Spleen (tissue), 13 donors: ENCODE data around the gene MAP2K5. TPM values are rescaled to one million over a fixed set of nuclear protein-coding genes. Genes with fewer than 3 reads are reported as not detected.
A peak's percentile ranks its signal among the peaks of the same experiment; 100 is the strongest.

Experiments used
- DNase-seq: peaks from one replicate; pipeline ENCODE4 v3.0.0-alpha.2; 2020
- H3K27ac ChIP-seq, 8 donors: fragments of 200-600 bp; sonication (generic) in 7 of 8; 1 replicate in 4 of 8; 2 replicates in 4 of 8; pipeline versions ENCODE4 v1.5.0 to v1.8.0; 2016 to 2021; ENCODE audit warnings: inconsistent platforms in 4 of 8, mild to moderate bottlenecking in 4 of 8, moderate library complexity in 1 of 8
- H3K27me3 ChIP-seq, 7 donors: fragments of 200-600 bp; sonication (generic) in 6 of 7; replicated peaks in 1 of 7; 1 replicate in 4 of 7; 2 replicates in 3 of 7; pipeline versions ENCODE4 v1.5.0 to v1.8.0; 2016 to 2021; ENCODE audit warnings: inconsistent platforms in 3 of 7, mild to moderate bottlenecking in 1 of 7
- H3K36me3 ChIP-seq, 6 donors: fragments of 200-600 bp; sonication (generic) in 5 of 6; 1 replicate in 4 of 6; 2 replicates in 2 of 6; pipeline versions ENCODE4 v1.5.0 to v1.8.0; 2016 to 2021; ENCODE audit warnings: inconsistent platforms in 2 of 6
- H3K4me1 ChIP-seq, 6 donors: fragments of 200-600 bp; sonication (generic) in 5 of 6; 1 replicate in 3 of 6; 2 replicates in 3 of 6; pipeline versions ENCODE4 v1.5.0 to v1.8.0; 2016 to 2021; ENCODE audit warnings: inconsistent platforms in 3 of 6
- H3K4me3 ChIP-seq, 8 donors: fragments of 200-600 bp; sonication (generic) in 7 of 8; 1 replicate in 4 of 8; 2 replicates in 4 of 8; pipeline versions ENCODE4 v1.5.0 to v1.8.0; 2016 to 2021; ENCODE audit warnings: inconsistent platforms in 4 of 8, mild to moderate bottlenecking in 4 of 8, moderate library complexity in 2 of 8
- H3K9me3 ChIP-seq, 8 donors: fragments of 200-600 bp; sonication (generic) in 7 of 8; 1 replicate in 4 of 8; 2 replicates in 4 of 8; pipeline versions ENCODE4 v1.5.0 to v1.8.0; 2016 to 2021; ENCODE audit warnings: inconsistent platforms in 4 of 8
- CTCF ChIP-seq, 11 experiments: fragments of 200-600 bp in 7 of 11; fragments of 450-650 bp in 4 of 11; sonication (generic) in 4 of 11; IDR thresholded peaks in 8 of 11; conservative IDR thresholded peaks in 3 of 11; 1 replicate in 7 of 11; 2 replicates in 4 of 11; pipeline versions ENCODE4 v1.4.0 to v1.8.0; 2016 to 2021; ENCODE audit warnings: antibody characterized with exemption in 11 of 11, inconsistent platforms in 4 of 11, mild to moderate bottlenecking in 1 of 11
- POLR2A ChIP-seq, 3 donors: fragments of 450-650 bp; IDR thresholded peaks; one replicate each; pipeline ENCODE4 v1.5.1; 2017; ENCODE audit warnings: antibody characterized with exemption in 3 of 3, mild to moderate bottlenecking in 1 of 3
- POLR2AphosphoS5 ChIP-seq, 3 donors: sonication (generic); formaldehyde crosslinking; IDR thresholded peaks; one replicate each; pipeline ENCODE4 v1.5.1; 2017; ENCODE audit warnings: antibody characterized with exemption in 3 of 3
- WGBS, 5 donors: extraction: QIAGEN DNeasy Blood & Tissue Kit in 3 of 5; methylation state at CpG; one replicate each; pipeline versions ENCODE4 v1.1.5 to v1.1.7; 2013 to 2018; 5-methylcytosine and 5-hydroxymethylcytosine counted together
- intact Hi-C: fragments of 100-400 bp; cut with DNase I; formaldehyde crosslinking; loops from one replicate; pipeline ENCODE4 v1.15.0; 2023; ENCODE audit warnings: low total_unique reads
- long read RNA-seq, 2 donors: transcript quantifications; one replicate each; lab custom pipeline, GENCODE V29; 2026
- polyA plus RNA-seq, 3 donors: library from polyadenylated mRNA; stranded (reverse); fragments of 200-250 nt; gene quantifications; one replicate each; pipeline ENCODE4 v1.2.1, GENCODE V29; 2013
- total RNA-seq, 7 donors: library from RNA; depleted of rRNA in 3 of 7; stranded (reverse); fragments of >200 nt in 3 of 7; fragmentation: NEBNext Ultra II Directional in 4 of 7; extraction: Animal tissue kit (Norgen Biotek cat#: 25700) in 4 of 7; gene quantifications; one replicate each; pipeline versions ENCODE4 v1.1.0 to v1.2.1, GENCODE V29; 2016 to 2021
- donor health status: healthy with polysubstance abuse.
- donor health status: DM: no; HTN: no; CAD: no; lungs with moderate emphysema.
- donor health status: DM: no; HTN: no; CAD: no.
- donor health status: Bipolar disorder and iron deficiency.
- donor health status: healthy.
- donor health status: DM: no; HTN: no; CAD: no.
- donor health status: DM: yes; HTN: yes; CAD: no.

Gene MAP2K5
- total RNA-seq = 10 to 100 TPM in 6 of 7 donors, 1 to 10 TPM in 1; 9.5 to 30.4 (median 18.0) TPM
- 10 to 100 TPM in 2 of 3 donors, 1 to 10 TPM in 1; 8.4 to 11.0 (median 10.2) TPM for polyA plus RNA-seq
- long read RNA-seq, donor 1 = 0 reads
- long read RNA-seq, donor 2, partial matches to known transcripts = 0 of 2 reads
- long read RNA-seq, donor 2, other reads (novel, unspliced or antisense) = 0 of 2 reads

GRCh38 chr15:67542420-67543347 lies at the start of gene MAP2K5:
Gene MAP2K5 (plus strand): TSS chr15:67542703. CDS start chr15:67543336, 633 bp downstream.
- Histone ChIP-seq H3K36me3 (peaks cover 0 to 20% (median 6%) of the 10 kb centered on the region in 6 donors), H3K27ac (peak within 1 kb of the TSS; percentile 71 to 92 (median 90)), H3K27me3 (no peaks in the 10 kb centered on the region), H3K4me1 (peaks cover 22 to 50% (median 45%) of the 10 kb centered on the region in 6 donors), H3K4me3 (peak within 1 kb of the TSS; percentile 51 to 91 (median 80)), H3K9me3 (no peaks in the 10 kb centered on the region)
- intact Hi-C loops = no loop called here
- peak; percentile 97 for DNase-seq
- WGBS, 5 donors = 0 to 2% (median 0%) methylated on average over 24 to 91 of the region's 91 CpGs
- TF ChIP-seq CTCF (IDR thresholded peaks at IDR 0.05 in 8 of 11, conservative IDR thresholded peaks at IDR 0.05 in 3 of 11) (no peak), POLR2A (IDR thresholded peaks at IDR 0.05) (peak in 1 of 3 donors; percentile 34), POLR2AphosphoS5 (IDR thresholded peaks at IDR 0.05) (peak; percentile 86 to 91 (median 89))

- TF ChIP-seq CTCF (IDR thresholded peaks at IDR 0.05 in 8 of 11, conservative IDR thresholded peaks at IDR 0.05 in 3 of 11) (no peak), POLR2A (IDR thresholded peaks at IDR 0.05) (no peak)
- 71 to 93% (median 85%) methylated on average over 1 of the region's 1 CpG for WGBS, 5 donors
- Histone ChIP-seq H3K27me3 (no peaks in the 10 kb centered on the region), H3K36me3 (peaks cover 0 to 7% (median 0%) of the 10 kb centered on the region in 6 donors), H3K4me3 (no peak overlapping the region), H3K27ac (no peak overlapping the region), H3K9me3 (no peaks in the 10 kb centered on the region), H3K4me1 (no peaks in the 10 kb centered on the region)
- intact Hi-C loops = no loop called here
- no peak for DNase-seq
These were observed 46.9 kb upstream of the MAP2K5 start for GRCh38 chr15:67495585-67495984.

DNA sequence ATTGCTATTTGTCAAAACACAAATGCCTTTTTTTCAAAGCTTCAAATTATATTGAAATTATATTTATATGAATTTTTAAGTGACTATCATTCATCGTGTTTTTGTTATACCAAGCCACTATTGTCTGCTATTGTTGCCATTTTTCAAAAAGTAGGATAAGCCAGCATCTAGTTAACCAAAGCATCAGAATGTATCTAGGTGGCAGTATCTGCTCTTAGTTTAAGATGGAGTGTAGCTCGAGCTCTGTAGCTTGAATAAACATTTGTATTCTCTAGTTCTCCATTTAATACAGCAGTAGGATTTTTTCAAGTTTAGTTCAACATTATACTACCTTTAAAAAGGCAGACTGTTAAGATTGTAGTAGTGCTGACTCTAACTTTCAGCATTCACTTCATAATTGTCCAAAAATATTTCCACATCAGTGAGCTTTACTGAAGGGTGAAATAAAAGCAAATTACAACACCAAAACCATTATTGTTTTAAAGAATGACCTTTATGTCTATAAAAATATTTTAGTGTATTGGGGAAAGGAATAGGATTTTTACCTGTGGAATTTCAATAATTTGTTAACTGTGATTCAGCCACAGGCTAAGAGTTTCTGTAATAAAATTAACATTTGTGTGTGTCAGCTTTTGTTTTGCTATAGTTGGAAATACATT lies 41.2 kb upstream of the MAP2K5 start:
- no peaks in the 10 kb centered on the region for H3K27me3 ChIP-seq
- TF ChIP-seq POLR2A (IDR thresholded peaks at IDR 0.05) = no peak
- TF ChIP-seq CTCF (IDR thresholded peaks at IDR 0.05 in 8 of 11, conservative IDR thresholded peaks at IDR 0.05 in 3 of 11) = peak in 3 of 11 experiments; percentile 13 to 29 (median 16)
- 34 to 49% (median 41%) methylated on average over 2 of the region's 2 CpGs for WGBS, 5 donors
- intact Hi-C loops = no loop called here
- H3K4me1 ChIP-seq = peaks cover 0 to 15% (median 8%) of the 10 kb centered on the region in 6 donors
- no peak for DNase-seq
- no peaks in the 10 kb centered on the region for H3K36me3 ChIP-seq
- no peak overlapping the region for H3K4me3 ChIP-seq
- no peak overlapping the region for H3K27ac ChIP-seq
- H3K9me3 ChIP-seq = no peaks in the 10 kb centered on the region
